Activated CD8-positive, alpha-beta memory T cell treated with anti-CD3 and anti-CD28 coated beads for 1 hour (primary cell): ENCODE data around the gene LRRTM3.

Experiments
- DNase-seq, 2 donors: peaks; one replicate each; pipeline ENCODE4 v3.0.0-alpha.2; 2020; ENCODE audit warnings: low read depth in 1 of 2; ENCODE audit errors: extremely low read depth in 1 of 2

LRRTM3 gene

GRCh38 chr10:66925896-66926715 lies at the start of gene LRRTM3:
LRRTM3 (plus strand) TSS chr10:66926036.
- no peak for DNase-seq

- no peak for DNase-seq
Observed at GRCh38 chr10:66877361-66877760, 48.5 kb upstream of the LRRTM3 start.

DNA sequence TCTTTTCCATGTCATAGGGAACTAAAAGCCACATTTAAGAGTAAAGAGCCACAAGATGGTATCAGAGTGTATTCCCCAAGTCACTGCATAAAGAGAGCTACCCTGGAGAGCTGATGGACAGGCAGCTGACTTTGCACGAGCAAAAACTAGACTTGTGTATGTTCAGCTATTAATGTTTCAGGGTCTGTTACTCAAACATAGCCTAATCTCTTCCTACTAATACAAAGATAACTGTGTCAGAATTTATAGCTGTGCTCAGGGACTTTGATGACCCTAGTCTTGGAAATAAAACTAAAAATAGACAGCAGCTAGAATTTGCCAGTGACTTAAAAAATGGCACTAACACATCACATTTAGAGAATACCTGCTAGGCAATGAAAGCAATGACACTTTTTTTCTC lies 45.5 kb upstream of the LRRTM3 start:
- DNase-seq = no peak

GRCh38 chr10:66880826-66881225 lies 45.0 kb upstream of the LRRTM3 start:
- no peak for DNase-seq

DNA sequence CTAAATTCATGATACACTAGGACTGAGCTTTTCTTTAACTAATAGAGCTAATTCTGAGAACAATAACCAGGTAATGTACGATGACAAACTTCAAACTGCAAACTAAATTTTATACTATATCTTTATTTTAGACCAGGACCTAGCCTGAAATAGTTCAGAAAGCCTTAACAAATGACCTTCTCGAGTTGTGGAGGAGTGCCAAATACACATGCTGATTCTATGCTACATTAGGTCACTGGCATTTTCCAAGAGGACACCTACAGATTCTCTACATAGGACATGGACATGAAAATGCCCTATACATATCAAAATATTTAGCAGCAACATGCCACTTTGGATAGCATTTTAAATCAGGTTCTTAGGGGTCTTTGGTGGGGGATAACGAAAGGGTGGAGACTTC lies 44.0 kb upstream of the LRRTM3 start:
- DNase-seq = no peak

DNA sequence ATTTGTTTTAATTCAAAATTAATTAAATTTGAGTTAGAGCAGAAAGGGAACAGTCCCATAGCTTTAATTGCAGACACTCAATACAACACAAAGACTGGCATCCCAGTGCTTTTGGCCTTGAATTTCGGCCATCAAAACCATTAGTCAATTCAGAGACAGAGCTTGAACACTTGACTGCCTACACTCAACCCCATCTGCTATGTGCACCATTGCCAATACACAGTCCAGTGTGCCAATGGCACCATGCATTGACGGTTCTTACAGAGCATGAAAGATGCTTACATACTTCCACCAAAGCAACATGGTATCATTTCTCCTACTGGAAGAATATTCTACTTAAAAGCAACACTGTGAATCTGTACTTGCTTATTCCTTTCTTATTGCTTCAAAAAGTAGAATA lies 43.6 kb upstream of the LRRTM3 start:
- DNase-seq = no peak

GRCh38 chr10:66886848-66887247 lies 39.0 kb upstream of the LRRTM3 start:
- DNase-seq = no peak

GRCh38 chr10:66888237-66888636 lies 37.6 kb upstream of the LRRTM3 start:
- no peak for DNase-seq

- no peak for DNase-seq
Observed at GRCh38 chr10:66892871-66893270, 33.0 kb upstream of the LRRTM3 start.

- no peak for DNase-seq
Observed at GRCh38 chr10:66910671-66911070, 15.2 kb upstream of the LRRTM3 start.

DNA sequence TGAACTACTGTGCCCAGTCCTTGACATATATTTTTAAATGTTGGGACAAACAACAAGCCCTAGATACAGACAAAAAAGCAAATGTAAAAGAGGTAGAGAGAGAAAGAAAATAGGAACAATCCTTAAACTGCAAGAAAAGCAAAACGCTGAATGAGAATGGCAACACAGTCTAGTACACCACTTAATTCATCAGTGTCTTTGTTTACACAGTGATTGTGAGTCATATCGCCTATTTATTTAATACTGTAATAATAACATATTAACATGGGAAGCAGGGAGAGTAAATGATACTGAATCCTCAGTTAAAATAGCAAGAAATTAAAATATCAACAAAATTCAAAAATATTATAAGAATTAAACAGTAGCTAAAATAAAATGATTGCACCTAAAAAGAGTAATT lies 9.8 kb upstream of the LRRTM3 start:
- no peak for DNase-seq

- DNase-seq = no peak
Observed at GRCh38 chr10:66917104-66917503, 8.7 kb upstream of the LRRTM3 start.

DNA sequence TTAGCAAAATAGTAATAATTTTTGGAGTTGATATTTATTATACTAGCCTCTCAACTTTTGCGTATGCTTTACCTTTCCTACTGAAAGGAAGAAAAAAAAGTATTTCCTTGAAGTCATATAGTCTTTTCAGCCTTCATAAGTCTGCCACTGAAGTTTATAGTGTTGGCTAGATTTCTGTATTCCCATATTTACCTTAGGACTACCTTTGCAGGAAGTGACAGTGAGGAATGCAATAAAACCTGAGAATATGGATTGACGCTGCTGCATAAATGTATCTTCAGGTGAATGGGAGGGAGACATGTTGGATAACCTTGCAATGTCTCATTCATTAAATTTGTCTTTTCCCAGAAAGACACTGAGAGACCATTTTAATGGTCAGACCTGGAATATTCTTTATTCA lies 6.6 kb upstream of the LRRTM3 start:
- no peak for DNase-seq

DNA sequence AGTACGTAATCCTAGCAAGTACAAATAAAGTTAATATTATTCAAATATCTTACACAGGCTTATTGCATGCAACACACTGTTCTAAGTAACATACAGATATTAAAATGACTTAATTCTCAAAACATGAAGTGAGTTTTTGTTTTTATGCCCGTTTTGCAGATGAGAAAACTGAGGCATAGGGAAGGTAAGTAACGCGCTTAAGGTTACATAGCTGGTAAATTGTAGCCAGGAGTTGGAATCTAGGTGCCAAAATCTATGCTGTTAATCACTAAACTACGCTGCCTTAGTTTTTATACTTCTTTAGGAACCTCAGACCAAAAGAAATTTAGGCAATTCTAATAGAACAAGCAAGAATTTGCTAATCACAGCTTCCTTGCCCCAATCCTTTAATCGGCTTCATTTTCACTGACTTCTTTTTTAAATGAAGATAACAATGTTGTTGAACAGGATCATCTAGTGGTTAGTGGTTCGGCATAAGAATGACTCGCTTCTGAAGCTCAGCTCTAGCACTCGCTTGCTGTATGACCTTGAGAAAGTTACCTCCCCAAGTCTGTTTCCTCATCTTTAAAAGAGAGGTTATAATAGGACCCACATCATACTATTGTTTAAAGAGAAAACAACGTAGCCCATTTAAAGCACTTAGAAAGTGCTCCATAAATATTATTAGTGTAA lies 1.0 kb upstream of the LRRTM3 start:
- DNase-seq = no peak

- DNase-seq = no peak
Observed at GRCh38 chr10:66925373-66925772, 463 bp upstream of the LRRTM3 start.

- DNase-seq = no peak
Observed at GRCh38 chr10:66926841-66927240, 1.0 kb downstream of the LRRTM3 start.

- no peak for DNase-seq
Observed at GRCh38 chr10:66927251-66927935, 1.6 kb downstream of the LRRTM3 start.

DNA sequence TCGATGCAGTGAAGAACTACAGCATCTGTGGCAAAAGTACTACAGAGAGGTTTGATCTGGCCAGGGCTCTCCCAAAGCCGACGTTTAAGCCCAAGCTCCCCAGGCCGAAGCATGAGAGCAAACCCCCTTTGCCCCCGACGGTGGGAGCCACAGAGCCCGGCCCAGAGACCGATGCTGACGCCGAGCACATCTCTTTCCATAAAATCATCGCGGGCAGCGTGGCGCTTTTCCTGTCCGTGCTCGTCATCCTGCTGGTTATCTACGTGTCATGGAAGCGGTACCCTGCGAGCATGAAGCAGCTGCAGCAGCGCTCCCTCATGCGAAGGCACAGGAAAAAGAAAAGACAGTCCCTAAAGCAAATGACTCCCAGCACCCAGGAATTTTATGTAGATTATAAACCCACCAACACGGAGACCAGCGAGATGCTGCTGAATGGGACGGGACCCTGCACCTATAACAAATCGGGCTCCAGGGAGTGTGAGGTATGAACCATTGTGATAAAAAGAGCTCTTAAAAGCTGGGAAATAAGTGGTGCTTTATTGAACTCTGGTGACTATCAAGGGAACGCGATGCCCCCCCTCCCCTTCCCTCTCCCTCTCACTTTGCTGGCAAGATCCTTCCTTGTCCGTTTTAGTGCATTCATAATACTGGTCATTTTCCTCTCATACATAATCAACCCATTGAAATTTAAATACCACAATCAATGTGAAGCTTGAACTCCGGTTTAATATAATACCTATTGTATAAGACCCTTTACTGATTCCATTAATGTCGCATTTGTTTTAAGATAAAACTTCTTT lies 2.3 kb downstream of the LRRTM3 start:
- DNase-seq = no peak

GRCh38 chr10:66928776-66929175 lies 2.9 kb downstream of the LRRTM3 start:
- DNase-seq = no peak

DNA sequence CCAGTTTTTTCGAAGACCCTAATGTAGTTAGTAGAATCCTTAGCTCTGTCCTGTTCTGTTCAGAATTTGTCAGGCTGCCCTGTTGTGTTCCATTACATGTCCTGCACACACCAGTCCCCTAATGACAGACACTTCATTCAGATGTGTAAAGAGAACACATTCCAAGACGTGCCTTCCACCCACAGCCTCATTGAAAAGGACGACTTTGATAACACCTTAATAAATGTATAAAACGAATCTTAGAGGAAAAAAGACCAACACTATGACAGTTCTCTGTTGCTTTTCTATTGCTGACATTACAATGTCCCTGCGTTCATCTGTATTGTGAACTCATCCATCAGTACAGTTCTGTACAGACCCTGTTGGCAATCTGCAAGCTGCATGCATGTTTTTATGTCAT lies 3.5 kb downstream of the LRRTM3 start:
- no peak for DNase-seq

GRCh38 chr10:66931340-66931948 lies 5.6 kb downstream of the LRRTM3 start:
- DNase-seq = no peak
